ENCODE results near the gene SNRPA.
"Not testable (repeated sequence)": the region's sequence is repeated elsewhere in the genome, so short reads cannot be mapped to it uniquely, and the experiment has no call there.

The SNRPA gene

GRCh38 chr19:40777937-40778705 is 27.1 kb downstream of the SNRPA start, which contains the start of gene RAB4B:
RAB4B (plus strand) TSS chr19:40778247; CDS start chr19:40778376, 129 bp downstream.
- Mint-ChIP-seq H3K27ac (peak within 1 kb of the TSS; percentile 97 to 100 (median 100)), H3K27me3 (ENCODE audit: low read depth) (peaks cover 5% of the 10 kb centered on the region), H3K4me3 (peak within 1 kb of the TSS; percentile 86 to 91 (median 87)), H3K4me1 (peaks cover 14% of the 10 kb centered on the region), H3K9me3 (no peaks in the 10 kb centered on the region), H3K36me3 (ENCODE audit: low read depth) (no peaks in the 10 kb centered on the region)
- no peak for TF ChIP-seq CTCF (IDR thresholded peaks at IDR 0.05; ENCODE audit: unreplicated experiment in 3 of 3)

GRCh38 chr19:40778706-40779284 is 27.8 kb downstream of the SNRPA start:
- peak overlapping the region; percentile 86 to 91 (median 87) for H3K4me3 Mint-ChIP-seq
- no peaks in the 10 kb centered on the region for H3K9me3 Mint-ChIP-seq
- peaks cover 5% of the 10 kb centered on the region for H3K27me3 Mint-ChIP-seq (ENCODE audit: low read depth)
- H3K4me1 Mint-ChIP-seq = peaks cover 14% of the 10 kb centered on the region
- H3K27ac Mint-ChIP-seq = peak overlapping the region; percentile 97 to 100 (median 100)
- no peak for TF ChIP-seq CTCF (IDR thresholded peaks at IDR 0.05; ENCODE audit: unreplicated experiment in 3 of 3)
- H3K36me3 Mint-ChIP-seq (ENCODE audit: low read depth) = no peaks in the 10 kb centered on the region

GRCh38 chr19:40780582-40780981 is 29.6 kb downstream of the SNRPA start:
- Mint-ChIP-seq H3K36me3 (ENCODE audit: low read depth) (no peaks in the 10 kb centered on the region), H3K4me3 (peak overlapping the region; percentile 20 to 72 (median 37)), H3K27me3 (ENCODE audit: low read depth) (peaks cover 5% of the 10 kb centered on the region), H3K27ac (peak overlapping the region in 1 of 3 experiments; percentile 49), H3K4me1 (peaks cover 14% of the 10 kb centered on the region), H3K9me3 (no peaks in the 10 kb centered on the region)
- TF ChIP-seq CTCF (IDR thresholded peaks at IDR 0.05; ENCODE audit: unreplicated experiment in 3 of 3) = no peak

GRCh38 chr19:40781140-40781539 is 30.1 kb downstream of the SNRPA start:
- peaks cover 14% of the 10 kb centered on the region for H3K4me1 Mint-ChIP-seq
- H3K27ac Mint-ChIP-seq = no peak overlapping the region
- TF ChIP-seq CTCF (IDR thresholded peaks at IDR 0.05; ENCODE audit: unreplicated experiment in 3 of 3) = no peak
- no peak overlapping the region for H3K4me3 Mint-ChIP-seq
- H3K27me3 Mint-ChIP-seq (ENCODE audit: low read depth) = peaks cover 5% of the 10 kb centered on the region
- no peaks in the 10 kb centered on the region for H3K36me3 Mint-ChIP-seq (ENCODE audit: low read depth)
- no peaks in the 10 kb centered on the region for H3K9me3 Mint-ChIP-seq

- Mint-ChIP-seq H3K9me3 (no peaks in the 10 kb centered on the region), H3K27me3 (ENCODE audit: low read depth) (peaks cover 5% of the 10 kb centered on the region), H3K4me3 (no peak overlapping the region), H3K4me1 (peaks cover 3% of the 10 kb centered on the region), H3K36me3 (ENCODE audit: low read depth) (no peaks in the 10 kb centered on the region), H3K27ac (no peak overlapping the region)
- TF ChIP-seq CTCF (IDR thresholded peaks at IDR 0.05; ENCODE audit: unreplicated experiment in 3 of 3) = no peak
Measured at GRCh38 chr19:40783711-40784110, 32.7 kb downstream of the SNRPA start.

GRCh38 chr19:40784146-40784545 is 33.1 kb downstream of the SNRPA start:
- H3K9me3 Mint-ChIP-seq; H3K27ac Mint-ChIP-seq; H3K36me3 Mint-ChIP-seq (ENCODE audit: low read depth); H3K4me3 Mint-ChIP-seq; H3K27me3 Mint-ChIP-seq (ENCODE audit: low read depth); H3K4me1 Mint-ChIP-seq: not testable (repeated sequence)
